ENCODE data around the gene FKBP6. TPM values are rescaled to one million over a fixed set of nuclear protein-coding genes. Genes with fewer than 3 reads are reported as not detected.

Gene FKBP6
- total and polyA plus RNA-seq, 7 experiments from 2014 or later, result 0.24 TPM; not detected in 6

DNA sequence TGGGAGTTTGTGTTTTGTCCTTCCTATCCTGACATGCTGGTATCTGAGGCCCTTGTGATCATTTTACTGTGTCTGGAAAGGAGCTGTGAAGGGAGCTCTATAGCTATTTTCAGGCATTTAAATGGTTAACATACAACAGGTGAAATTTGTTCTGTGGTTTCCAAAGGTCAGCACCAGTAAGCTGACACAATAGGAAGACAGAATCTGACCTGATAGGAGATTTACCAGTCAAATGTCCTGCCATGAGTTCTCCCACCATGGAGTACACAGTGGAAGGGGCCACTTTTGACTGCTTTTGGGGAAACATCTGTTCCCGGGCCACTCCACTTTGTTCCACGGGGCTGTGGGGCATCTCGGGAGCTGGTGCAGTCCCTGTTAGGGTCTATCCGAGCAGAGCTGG lies 17.6 kb downstream of the FKBP6 start:
- intact Hi-C loops (cut with micrococcal nuclease), result no loop called here
- Mint-ChIP-seq H3K4me3 (no peak overlapping the region), H3K27me3 (peaks cover 0 to 6% (median 2%) of the 10 kb centered on the region in 5 donors), H3K9me3 (peaks cover 0 to 2% (median 0%) of the 10 kb centered on the region in 11 donors), H3K27ac (peak overlapping the region in 2 of 9 donors; percentile 36 to 62), H3K36me3 (no peaks in the 10 kb centered on the region), H3K4me1 (no peaks in the 10 kb centered on the region)
- H3K36me3 ChIP-seq (ENCODE audit: control insufficient read depth in 2 of 3, insufficient read depth in 3 of 3, low read length in 3 of 3), result no peaks in the 10 kb centered on the region
- no peak for ATAC-seq
- CTCF ChIA-PET, result no interaction called here
- no peak overlapping the region for H3K27ac ChIP-seq (ENCODE audit: low read depth, low read length)
- H3K4me3 ChIP-seq (ENCODE audit: low read length), result no peak overlapping the region
- POLR2A ChIA-PET, result no interaction called here
- no peaks in the 10 kb centered on the region for H3K27me3 ChIP-seq (ENCODE audit: control insufficient read depth in 2 of 2, insufficient read depth in 2 of 2, low read length in 2 of 2)
- no peak for DNase-seq
- no peaks in the 10 kb centered on the region for H3K4me1 ChIP-seq (ENCODE audit: control insufficient read depth in 2 of 2, insufficient read depth in 2 of 2, low read length in 2 of 2)
- H3K9me3 ChIP-seq (ENCODE audit: control insufficient read depth in 2 of 3, low read length in 3 of 3), result no peaks in the 10 kb centered on the region

DNA sequence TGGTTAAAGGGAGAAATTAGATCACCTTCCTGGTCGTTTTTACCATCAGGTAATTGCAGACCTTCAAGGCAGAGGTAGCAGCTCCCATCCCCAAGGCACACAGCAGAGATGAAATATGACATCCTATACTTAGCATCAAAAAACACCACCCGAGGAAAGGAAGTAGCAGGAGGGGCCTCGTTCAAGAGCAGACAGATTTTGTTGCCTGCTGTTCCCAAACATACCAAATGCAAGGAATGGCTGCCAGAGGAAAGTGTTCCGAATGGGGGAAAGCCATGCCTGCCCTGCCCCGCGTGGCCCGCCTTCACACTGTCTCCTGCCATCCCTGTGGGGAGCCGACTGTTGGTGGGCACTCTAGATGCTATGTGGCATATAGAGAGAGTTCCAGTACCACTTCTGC lies 18.0 kb downstream of the FKBP6 start:
- no peaks in the 10 kb centered on the region for H3K36me3 ChIP-seq (ENCODE audit: control insufficient read depth in 2 of 3, insufficient read depth in 3 of 3, low read length in 3 of 3)
- no peak overlapping the region for H3K4me3 ChIP-seq (ENCODE audit: low read length)
- no peak for DNase-seq
- Mint-ChIP-seq H3K9me3 (peaks cover 0 to 2% (median 0%) of the 10 kb centered on the region in 11 donors), H3K36me3 (no peaks in the 10 kb centered on the region), H3K4me1 (no peaks in the 10 kb centered on the region), H3K27ac (peak overlapping the region in 1 of 9 donors; percentile 36), H3K4me3 (no peak overlapping the region), H3K27me3 (peaks cover 0 to 6% (median 2%) of the 10 kb centered on the region in 5 donors)
- no peaks in the 10 kb centered on the region for H3K9me3 ChIP-seq (ENCODE audit: control insufficient read depth in 2 of 3, low read length in 3 of 3)
- ChIA-PET CTCF (no interaction called here), POLR2A (no interaction called here)
- no peak for ATAC-seq
- H3K4me1 ChIP-seq (ENCODE audit: control insufficient read depth in 2 of 2, insufficient read depth in 2 of 2, low read length in 2 of 2), result no peaks in the 10 kb centered on the region
- H3K27ac ChIP-seq (ENCODE audit: low read depth, low read length), result no peak overlapping the region
- H3K27me3 ChIP-seq (ENCODE audit: control insufficient read depth in 2 of 2, insufficient read depth in 2 of 2, low read length in 2 of 2), result no peaks in the 10 kb centered on the region
- intact Hi-C loops (cut with micrococcal nuclease), result no loop called here

DNA sequence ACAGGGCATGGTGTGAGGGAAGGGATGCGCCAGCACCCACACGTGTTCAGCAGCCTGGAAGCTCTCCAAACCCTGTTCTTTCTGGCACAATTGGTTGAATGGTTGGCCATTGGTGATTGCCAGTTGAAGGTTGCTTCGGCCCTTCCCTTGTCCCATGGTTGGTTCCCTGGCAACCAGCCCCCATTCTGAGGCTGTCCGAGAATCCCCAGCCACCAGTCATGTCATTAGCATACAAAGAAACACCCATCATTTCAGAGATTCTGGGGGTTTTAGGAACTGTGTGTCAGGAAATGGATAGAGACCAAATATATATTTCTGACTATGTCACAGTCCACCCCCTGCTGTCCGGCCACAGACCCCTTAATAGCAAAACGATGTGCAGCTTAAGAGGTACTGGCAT lies 21.8 kb downstream of the FKBP6 start:
- DNase-seq (no peak), ATAC-seq (no peak)
- Mint-ChIP-seq H3K9me3 (peaks cover 0 to 11% (median 6%) of the 10 kb centered on the region in 11 donors), H3K36me3 (peaks cover 0 to 5% (median 0%) of the 10 kb centered on the region in 5 donors), H3K4me3 (no peak overlapping the region), H3K27me3 (no peaks in the 10 kb centered on the region), H3K4me1 (no peaks in the 10 kb centered on the region), H3K27ac (no peak overlapping the region)
- H3K4me1 ChIP-seq (ENCODE audit: control insufficient read depth in 2 of 2, insufficient read depth in 2 of 2, low read length in 2 of 2), result no peaks in the 10 kb centered on the region
- ChIA-PET CTCF (no interaction called here), POLR2A (no interaction called here)
- H3K27me3 ChIP-seq (ENCODE audit: control insufficient read depth in 2 of 2, insufficient read depth in 2 of 2, low read length in 2 of 2), result no peaks in the 10 kb centered on the region
- H3K27ac ChIP-seq (ENCODE audit: low read depth, low read length), result no peak overlapping the region
- intact Hi-C loops (cut with micrococcal nuclease), result no loop called here
- H3K36me3 ChIP-seq (ENCODE audit: control insufficient read depth in 2 of 3, insufficient read depth in 3 of 3, low read length in 3 of 3), result no peaks in the 10 kb centered on the region
- no peaks in the 10 kb centered on the region for H3K9me3 ChIP-seq (ENCODE audit: control insufficient read depth in 2 of 3, low read length in 3 of 3)
- H3K4me3 ChIP-seq (ENCODE audit: low read length), result no peak overlapping the region

DNA sequence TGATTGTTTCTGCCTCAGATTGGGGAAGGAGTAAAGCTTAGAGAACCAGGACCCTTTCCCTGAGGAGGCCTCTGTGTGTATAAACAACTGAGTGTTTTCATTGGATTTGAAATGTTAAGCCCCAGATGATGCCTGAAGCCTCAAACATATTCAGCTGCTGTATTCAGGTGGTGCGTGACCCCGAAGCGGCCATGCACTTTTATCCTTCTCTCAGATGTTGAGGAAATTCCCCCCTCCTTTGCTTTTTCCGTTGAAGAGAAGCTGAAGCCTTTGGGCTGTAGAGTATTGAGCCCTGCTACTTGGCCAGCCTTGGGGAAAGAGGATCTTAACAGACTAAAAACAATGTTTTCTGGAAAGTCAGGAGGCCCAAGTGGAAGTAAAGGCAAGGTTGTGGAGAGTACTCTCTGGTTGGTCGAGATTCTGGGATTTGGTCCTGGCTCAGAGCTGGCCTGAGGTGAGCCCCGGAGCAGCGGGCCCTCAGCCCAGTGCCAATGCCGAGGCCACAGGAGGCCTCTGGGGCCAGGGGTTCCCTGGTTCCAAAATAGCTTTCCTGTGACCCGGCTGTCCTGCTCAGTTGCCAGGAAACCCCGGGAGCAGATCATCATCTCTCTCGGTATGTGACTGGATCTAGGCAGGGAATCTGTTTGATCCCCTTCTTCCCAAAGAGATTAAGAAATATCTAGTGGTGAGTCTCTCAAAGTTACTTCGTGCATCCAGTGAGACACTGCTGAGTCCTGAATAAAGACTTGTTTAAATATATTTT lies 22.5 kb downstream of the FKBP6 start:
- Mint-ChIP-seq H3K36me3 (peaks cover 0 to 5% (median 0%) of the 10 kb centered on the region in 5 donors), H3K4me1 (no peaks in the 10 kb centered on the region), H3K27me3 (no peaks in the 10 kb centered on the region), H3K9me3 (peaks cover 0 to 11% (median 6%) of the 10 kb centered on the region in 11 donors), H3K27ac (no peak overlapping the region), H3K4me3 (no peak overlapping the region)
- no peak for DNase-seq
- Histone ChIP-seq H3K4me1 (ENCODE audit: control insufficient read depth in 2 of 2, insufficient read depth in 2 of 2, low read length in 2 of 2) (no peaks in the 10 kb centered on the region), H3K4me3 (ENCODE audit: low read length) (no peak overlapping the region), H3K36me3 (ENCODE audit: control insufficient read depth in 2 of 3, insufficient read depth in 3 of 3, low read length in 3 of 3) (no peaks in the 10 kb centered on the region), H3K9me3 (ENCODE audit: control insufficient read depth in 2 of 3, low read length in 3 of 3) (no peaks in the 10 kb centered on the region), H3K27me3 (ENCODE audit: control insufficient read depth in 2 of 2, insufficient read depth in 2 of 2, low read length in 2 of 2) (no peaks in the 10 kb centered on the region), H3K27ac (ENCODE audit: low read depth, low read length) (no peak overlapping the region)
- ChIA-PET CTCF (no interaction called here), POLR2A (no interaction called here)
- no peak for ATAC-seq
- intact Hi-C loops (cut with micrococcal nuclease), result no loop called here

DNA sequence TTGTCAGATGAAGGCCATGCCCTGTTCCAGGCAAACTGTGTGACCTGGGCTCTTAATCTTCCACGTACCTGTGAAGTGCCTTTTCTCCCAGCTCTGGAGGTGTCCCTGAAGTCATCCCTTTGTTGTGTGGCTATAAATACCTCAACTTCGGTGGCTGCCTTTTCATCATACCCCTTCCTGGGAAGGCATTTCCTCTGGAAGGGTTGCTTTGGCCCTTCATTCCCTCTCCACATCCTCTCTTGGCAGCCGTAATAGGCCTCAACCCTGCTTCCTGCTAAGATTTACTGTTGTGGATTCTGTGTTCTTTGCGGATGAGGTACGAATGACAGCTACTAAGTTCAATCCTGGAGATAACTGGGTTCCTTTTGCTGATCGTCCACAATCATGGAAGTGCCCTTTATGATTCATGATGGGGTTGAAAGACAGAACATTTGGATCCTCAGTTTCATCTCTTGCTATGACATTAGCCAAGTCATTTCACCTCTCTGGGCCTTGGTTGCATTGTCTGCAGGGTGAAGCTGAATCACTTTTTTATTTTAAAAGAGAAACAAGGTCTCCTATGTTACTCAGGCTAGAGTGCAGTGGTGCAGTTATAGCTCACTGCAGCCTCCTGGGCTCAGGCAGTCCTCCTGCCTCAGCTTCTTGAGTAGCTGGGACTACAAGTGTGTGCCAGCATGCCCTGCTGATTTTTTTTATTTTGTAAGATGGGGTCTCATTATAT lies 23.6 kb downstream of the FKBP6 start:
- Mint-ChIP-seq H3K4me1 (no peaks in the 10 kb centered on the region), H3K4me3 (no peak overlapping the region), H3K27ac (no peak overlapping the region), H3K36me3 (peaks cover 0 to 5% (median 0%) of the 10 kb centered on the region in 5 donors), H3K27me3 (peaks cover 0 to under 1% (median 0%) of the 10 kb centered on the region in 5 donors), H3K9me3 (peaks cover 0 to 11% (median 6%) of the 10 kb centered on the region in 11 donors)
- Histone ChIP-seq H3K4me1 (ENCODE audit: control insufficient read depth in 2 of 2, insufficient read depth in 2 of 2, low read length in 2 of 2) (no peaks in the 10 kb centered on the region), H3K4me3 (ENCODE audit: low read length) (no peak overlapping the region), H3K27ac (ENCODE audit: low read depth, low read length) (no peak overlapping the region), H3K27me3 (ENCODE audit: control insufficient read depth in 2 of 2, insufficient read depth in 2 of 2, low read length in 2 of 2) (no peaks in the 10 kb centered on the region), H3K9me3 (ENCODE audit: control insufficient read depth in 2 of 3, low read length in 3 of 3) (no peaks in the 10 kb centered on the region), H3K36me3 (ENCODE audit: control insufficient read depth in 2 of 3, insufficient read depth in 3 of 3, low read length in 3 of 3) (no peaks in the 10 kb centered on the region)
- no peak for DNase-seq
- ChIA-PET POLR2A (no interaction called here), CTCF (no interaction called here)
- ATAC-seq, result no peak
- intact Hi-C loops (cut with micrococcal nuclease), result no loop called here

DNA sequence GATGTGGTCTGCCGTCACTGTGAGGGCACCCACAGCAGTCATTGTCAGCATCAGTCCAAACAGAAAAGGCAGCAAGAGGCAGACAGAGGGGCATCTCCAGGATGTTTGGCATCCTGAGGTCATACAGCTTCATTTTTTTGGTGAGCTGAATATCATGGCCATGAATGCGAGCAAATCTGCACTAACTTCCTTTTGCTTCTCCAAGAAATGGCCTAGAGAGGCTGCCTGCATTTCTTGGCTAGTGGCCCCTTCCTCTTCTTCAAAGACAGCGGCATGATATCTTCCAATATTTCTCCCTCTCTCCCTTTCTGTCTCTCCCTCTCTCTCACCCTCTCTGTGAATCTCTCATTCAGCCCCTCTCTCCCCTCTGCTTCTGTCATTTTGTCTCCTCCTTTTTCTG lies 24.8 kb downstream of the FKBP6 start:
- ATAC-seq (no peak), DNase-seq (no peak)
- H3K36me3 ChIP-seq (ENCODE audit: control insufficient read depth in 2 of 3, insufficient read depth in 3 of 3, low read length in 3 of 3), result no peaks in the 10 kb centered on the region
- H3K4me1 ChIP-seq (ENCODE audit: control insufficient read depth in 2 of 2, insufficient read depth in 2 of 2, low read length in 2 of 2), result no peaks in the 10 kb centered on the region
- Mint-ChIP-seq H3K9me3 (peaks cover 0 to 11% (median 6%) of the 10 kb centered on the region in 11 donors), H3K27me3 (peaks cover 0 to 8% (median 0%) of the 10 kb centered on the region in 5 donors), H3K36me3 (peaks cover 0 to 5% (median 0%) of the 10 kb centered on the region in 5 donors), H3K4me1 (peaks cover 0 to under 1% (median 0%) of the 10 kb centered on the region in 7 donors), H3K4me3 (no peak overlapping the region), H3K27ac (peak overlapping the region in 1 of 9 donors; percentile 6)
- H3K27ac ChIP-seq (ENCODE audit: low read depth, low read length), result no peak overlapping the region
- H3K4me3 ChIP-seq (ENCODE audit: low read length), result no peak overlapping the region
- H3K9me3 ChIP-seq (ENCODE audit: control insufficient read depth in 2 of 3, low read length in 3 of 3), result no peaks in the 10 kb centered on the region
- no peaks in the 10 kb centered on the region for H3K27me3 ChIP-seq (ENCODE audit: control insufficient read depth in 2 of 2, insufficient read depth in 2 of 2, low read length in 2 of 2)
- intact Hi-C loops (cut with micrococcal nuclease), result no loop called here
- ChIA-PET CTCF (interaction anchor here (1.2 kb wide), 1 partner anchor 29 kb away, joined by 4 read pairs; no protein-coding TSS in a partner anchor), POLR2A (no interaction called here)

Data from naive thymus-derived CD4-positive, alpha-beta T cell (primary cell).